HCT116 (cell line): Measurements from ENCODE around the gene MCTP2. TPM values are rescaled to one million over a fixed set of nuclear protein-coding genes. Genes with fewer than 3 reads are reported as not detected.

Experiments used
- ATAC-seq: fragments of 200-7000 bp; cut with Tn5 transposase; 2 replicates; pipeline ENCODE4 v1.9.1; 2020; ENCODE audit warnings: mild to moderate bottlenecking, moderate library complexity
- BruUV-seq: library from RNA; stranded (reverse); fragments of 400-500 nt; replicated peaks from 2 replicates; lab custom pipeline; 2021; lab: Mats Ljungman, UMichigan
- CTCF ChIA-PET: fragments of 300-600 bp; sonication (Branson Sonifier 250); formaldehyde crosslinking; loops from one replicate; lab custom pipeline; 2021; ENCODE audit warnings: antibody characterized with exemption; lab: Charles Lee
- POLR2A ChIA-PET: fragments of 300-600, 350-600 bp; sonication (Branson Sonifier 250); formaldehyde crosslinking; loops from one replicate; lab custom pipeline; 2021; ENCODE audit warnings: antibody characterized with exemption; lab: Charles Lee
- RAD21 ChIA-PET, 2 experiments: fragments of 300-600 bp; sonication (Branson Sonifier 250); formaldehyde crosslinking; loops; one replicate each; lab custom pipeline; 2023; ENCODE audit warnings: low total read pairs in 2 of 2; ENCODE audit not compliant: uncharacterized antibody in 2 of 2, unreplicated experiment in 2 of 2, low non-redundant PET in 1 of 2; lab: Charles Lee
- DNase-seq: peaks from one replicate; pipeline ENCODE4 v3.0.0-alpha.2; 2010; ENCODE audit warnings: low read depth, low spot score
- H2AFZ ChIP-seq: fragments of 200-600 bp; shearing (Covaris generic), sonication (generic); 2 replicates; pipeline ENCODE4 v1.6.1; 2017; ENCODE audit warnings: low read depth, mixed run types, mixed read lengths, antibody characterized with exemption, low read length; ENCODE audit not compliant: poor library complexity, severe bottlenecking
- H3K27ac ChIP-seq: 2 replicates; pipeline ENCODE4 v1.5.1; 2012; ENCODE audit warnings: low read depth, low read length
- H3K27me3 ChIP-seq: fragments of 200-600 bp; sonication (generic); 2 replicates; pipeline ENCODE4 v1.6.1; 2016; ENCODE audit warnings: mixed run types, low read length, mixed read lengths; ENCODE audit not compliant: insufficient read depth
- H3K36me3 ChIP-seq, 2 experiments: fragments of 200-500 bp in 1 of 2; fragments of 200-600 bp in 1 of 2; sonication (Bioruptor generic) in 1 of 2; sonication (generic) in 1 of 2; 2 replicates each; pipeline versions ENCODE4 v1.5.1 to v1.6.1; 2014 to 2016; ENCODE audit warnings: low read length in 2 of 2, inconsistent platforms in 1 of 2, mixed read lengths in 1 of 2, mixed run types in 1 of 2; ENCODE audit not compliant: insufficient read depth in 2 of 2, control insufficient read depth in 1 of 2
- H3K4me1 ChIP-seq, 2 experiments: fragments of 200-600 bp in 1 of 2; sonication (generic) in 1 of 2; 2 replicates each; pipeline versions ENCODE4 v1.5.1 to v1.6.1; 2012 to 2017; ENCODE audit warnings: low read length in 2 of 2, inconsistent platforms in 1 of 2, mild to moderate bottlenecking in 1 of 2, mixed read lengths in 1 of 2, mixed run types in 1 of 2, moderate library complexity in 1 of 2; ENCODE audit not compliant: insufficient read depth in 2 of 2, control insufficient read depth in 1 of 2
- H3K4me2 ChIP-seq: fragments of 200-600 bp; sonication (generic); 2 replicates; pipeline ENCODE4 v1.6.1; 2017; ENCODE audit warnings: mixed run types, low read length, mixed read lengths
- H3K4me3 ChIP-seq, 2 experiments: fragments of 200-600 bp in 1 of 2; sonication (generic) in 1 of 2; replicated peaks in 1 of 2; 2 replicates each; pipeline ENCODE4 v1.5.1; 2011 to 2016; ENCODE audit warnings: low read length in 2 of 2, control low read depth in 1 of 2, low read depth in 1 of 2, mild to moderate bottlenecking in 1 of 2, mixed read lengths in 1 of 2, mixed run types in 1 of 2
- H3K79me2 ChIP-seq: fragments of 200-600 bp; sonication (generic); 2 replicates; pipeline ENCODE4 v1.6.1; 2017; ENCODE audit warnings: mild to moderate bottlenecking, mixed run types, low read length, moderate library complexity, mixed read lengths; ENCODE audit not compliant: insufficient read depth
- H3K9ac ChIP-seq: fragments of 200-600 bp; sonication (generic); 2 replicates; pipeline ENCODE4 v1.6.1; 2016; ENCODE audit warnings: low read length, mixed read lengths
- H3K9me2 ChIP-seq: fragments of 200-600 bp; sonication (generic), shearing (Covaris generic); 2 replicates; pipeline ENCODE4 v1.6.1; 2017; ENCODE audit warnings: mixed run types, mild to moderate bottlenecking, moderate library complexity; ENCODE audit not compliant: insufficient read depth
- H3K9me3 ChIP-seq, 2 experiments: fragments of 200-500 bp in 1 of 2; fragments of 200-600 bp in 1 of 2; sonication (Bioruptor generic) in 1 of 2; sonication (generic) in 1 of 2; 2 replicates each; pipeline ENCODE4 v1.6.1; 2014 to 2017; ENCODE audit warnings: low read length in 2 of 2, mixed read lengths in 2 of 2, inconsistent platforms in 1 of 2, low read depth in 1 of 2, mild to moderate bottlenecking in 1 of 2, mixed run types in 1 of 2, moderate library complexity in 1 of 2; ENCODE audit not compliant: control insufficient read depth in 1 of 2, insufficient read depth in 1 of 2
- H4K20me1 ChIP-seq: fragments of 200-600 bp; sonication (generic), shearing (Covaris generic); 2 replicates; pipeline ENCODE4 v1.6.1; 2017; ENCODE audit warnings: mixed run types, mild to moderate bottlenecking, moderate library complexity; ENCODE audit not compliant: insufficient read depth
- CBX3 ChIP-seq: IDR thresholded peaks from 2 replicates; pipeline ENCODE4 v1.6.1; 2012; ENCODE audit warnings: low read depth
- CEBPB ChIP-seq: IDR thresholded peaks from 2 replicates; pipeline ENCODE4 v1.6.1; 2012; ENCODE audit warnings: low read depth
- EGR1 ChIP-seq: IDR thresholded peaks from 2 replicates; pipeline ENCODE4 v1.6.1; 2012; ENCODE audit warnings: low read depth
- ELF1 ChIP-seq: IDR thresholded peaks from 2 replicates; pipeline ENCODE4 v1.6.1; 2012; ENCODE audit warnings: low read depth, borderline replicate concordance
- EZH2phosphoT487 ChIP-seq: fragments of 200-600 bp; IDR thresholded peaks from 2 replicates; pipeline ENCODE4 v1.6.1; 2018; ENCODE audit warnings: antibody characterized with exemption, borderline replicate concordance
- POLR2A ChIP-seq: IDR thresholded peaks from 2 replicates; pipeline ENCODE4 v1.7.0; 2011; ENCODE audit warnings: borderline replicate concordance; ENCODE audit not compliant: insufficient read depth, insufficient read length; ENCODE audit errors: extremely low read depth
- POLR2AphosphoS5 ChIP-seq: IDR thresholded peaks from 2 replicates; pipeline ENCODE4 v1.6.1; 2011; ENCODE audit warnings: mild to moderate bottlenecking, low read depth, low read length, moderate library complexity
- RAD21 ChIP-seq: IDR thresholded peaks from 2 replicates; pipeline ENCODE4 v1.6.1; 2012; ENCODE audit warnings: low read depth, mild to moderate bottlenecking
- SP1 ChIP-seq: IDR thresholded peaks from 2 replicates; pipeline ENCODE4 v1.6.1; 2012; ENCODE audit warnings: low read depth
- SRF ChIP-seq: IDR thresholded peaks from 2 replicates; pipeline ENCODE4 v1.6.1; 2012; ENCODE audit warnings: low read depth
- TCF7L2 ChIP-seq: IDR thresholded peaks from 2 replicates; pipeline ENCODE4 v1.7.0; 2011; ENCODE audit warnings: borderline replicate concordance, inconsistent platforms; ENCODE audit not compliant: insufficient read depth, insufficient read length; ENCODE audit errors: extremely low read depth
- YY1 ChIP-seq: IDR thresholded peaks from 2 replicates; pipeline ENCODE4 v1.6.1; 2011; ENCODE audit warnings: low read length, low read depth, moderate library complexity, mild to moderate bottlenecking; ENCODE audit not compliant: insufficient replicate concordance; ENCODE audit errors: extremely low read depth
- ZFX ChIP-seq: fragments of 450-650 bp; IDR thresholded peaks from 2 replicates; pipeline ENCODE4 v1.6.1; 2017
- intact Hi-C: fragments of 100-400 bp; cut with micrococcal nuclease; formaldehyde crosslinking; loops from 2 replicates; pipeline ENCODE4 v1.10.0; 2022
- total RNA-seq: library from RNA; stranded (reverse); gene quantifications from one replicate; pipeline ENCODE4 v1.2.1, GENCODE V29; 2021; ENCODE audit not compliant: unreplicated experiment
- TF ChIP-seq, protein P1 (sequence below): IDR thresholded peaks from 2 replicates; pipeline ENCODE4 v1.6.1; 2012
- TF ChIP-seq, protein P2 (sequence below): IDR thresholded peaks from 2 replicates; pipeline ENCODE4 v1.6.1; 2012; ENCODE audit warnings: low read depth
- TF ChIP-seq, protein P3 (sequence below): IDR thresholded peaks from 2 replicates; pipeline ENCODE4 v1.6.1; 2011; ENCODE audit warnings: mild to moderate bottlenecking, low read length, moderate library complexity; ENCODE audit not compliant: insufficient replicate concordance; ENCODE audit errors: extremely low read depth
- TF ChIP-seq, protein P4 (sequence below), 3 experiments: fragments of 200-600 bp in 1 of 3; sonication (generic) in 1 of 3; IDR thresholded peaks in 2 of 3; conservative IDR thresholded peaks in 1 of 3; 2 replicates each; pipeline ENCODE4 v1.5.1; 2012 to 2017; ENCODE audit warnings: low read depth in 2 of 3, low read length in 2 of 3, antibody characterized with exemption in 1 of 3, borderline replicate concordance in 1 of 3, control low read depth in 1 of 3, mild to moderate bottlenecking in 1 of 3, mixed read lengths in 1 of 3, mixed run types in 1 of 3, moderate library complexity in 1 of 3; ENCODE audit not compliant: insufficient read depth in 1 of 3

MCTP2 gene
- total RNA-seq, 1 experiment from 2014 or later: 12.9 TPM

DNA sequence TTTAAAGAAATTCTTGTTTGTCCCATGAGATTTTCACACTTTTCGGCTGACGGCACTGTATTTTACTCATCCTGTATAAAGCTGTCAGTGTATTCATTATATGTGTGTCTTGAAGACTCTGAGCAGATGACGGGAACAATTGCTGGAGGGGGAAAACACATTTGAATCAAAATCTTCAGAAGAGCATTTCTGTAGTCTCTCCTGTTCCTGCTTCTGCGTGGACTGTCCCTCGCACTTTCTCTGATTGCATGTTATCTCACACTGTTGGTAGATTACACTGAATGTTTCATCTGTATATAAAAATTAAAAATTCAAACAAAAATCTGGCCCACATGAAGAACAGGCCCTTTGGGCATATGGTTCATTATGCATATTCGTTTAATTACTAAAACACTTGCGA lies 184.9 kb downstream of the MCTP2 start:
- BruUV-seq: no TSS peak
- Histone ChIP-seq H3K9me3 (no peaks in the 10 kb centered on the region), H3K36me3 (no peaks in the 10 kb centered on the region), H3K27me3 (no peaks in the 10 kb centered on the region), H3K27ac (no peak overlapping the region), H3K9ac (no peak overlapping the region), H3K4me3 (no peak overlapping the region), H2AFZ (no peak overlapping the region), H4K20me1 (0 out of 2 replicates have a peak, but pooled peaks cover 5% of the 10 kb centered on the region), H3K4me1 (no peaks in the 10 kb centered on the region), H3K9me2 (no peaks in the 10 kb centered on the region), H3K79me2 (no peaks in the 10 kb centered on the region), H3K4me2 (no peak overlapping the region)
- TF ChIP-seq TCF7L2 (no peak), EGR1 (no peak), CEBPB (no peak), YY1 (no peak), ELF1 (no peak), CBX3 (no peak), EZH2phosphoT487 (no peak), POLR2AphosphoS5 (no peak), SP1 (no peak), POLR2A (no peak), ZFX (no peak), SRF (no peak), RAD21 (no peak)
- TF ChIP-seq, protein P1, sequence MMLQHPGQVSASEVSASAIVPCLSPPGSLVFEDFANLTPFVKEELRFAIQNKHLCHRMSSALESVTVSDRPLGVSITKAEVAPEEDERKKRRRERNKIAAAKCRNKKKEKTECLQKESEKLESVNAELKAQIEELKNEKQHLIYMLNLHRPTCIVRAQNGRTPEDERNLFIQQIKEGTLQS: no peak
- TF ChIP-seq, protein P2, sequence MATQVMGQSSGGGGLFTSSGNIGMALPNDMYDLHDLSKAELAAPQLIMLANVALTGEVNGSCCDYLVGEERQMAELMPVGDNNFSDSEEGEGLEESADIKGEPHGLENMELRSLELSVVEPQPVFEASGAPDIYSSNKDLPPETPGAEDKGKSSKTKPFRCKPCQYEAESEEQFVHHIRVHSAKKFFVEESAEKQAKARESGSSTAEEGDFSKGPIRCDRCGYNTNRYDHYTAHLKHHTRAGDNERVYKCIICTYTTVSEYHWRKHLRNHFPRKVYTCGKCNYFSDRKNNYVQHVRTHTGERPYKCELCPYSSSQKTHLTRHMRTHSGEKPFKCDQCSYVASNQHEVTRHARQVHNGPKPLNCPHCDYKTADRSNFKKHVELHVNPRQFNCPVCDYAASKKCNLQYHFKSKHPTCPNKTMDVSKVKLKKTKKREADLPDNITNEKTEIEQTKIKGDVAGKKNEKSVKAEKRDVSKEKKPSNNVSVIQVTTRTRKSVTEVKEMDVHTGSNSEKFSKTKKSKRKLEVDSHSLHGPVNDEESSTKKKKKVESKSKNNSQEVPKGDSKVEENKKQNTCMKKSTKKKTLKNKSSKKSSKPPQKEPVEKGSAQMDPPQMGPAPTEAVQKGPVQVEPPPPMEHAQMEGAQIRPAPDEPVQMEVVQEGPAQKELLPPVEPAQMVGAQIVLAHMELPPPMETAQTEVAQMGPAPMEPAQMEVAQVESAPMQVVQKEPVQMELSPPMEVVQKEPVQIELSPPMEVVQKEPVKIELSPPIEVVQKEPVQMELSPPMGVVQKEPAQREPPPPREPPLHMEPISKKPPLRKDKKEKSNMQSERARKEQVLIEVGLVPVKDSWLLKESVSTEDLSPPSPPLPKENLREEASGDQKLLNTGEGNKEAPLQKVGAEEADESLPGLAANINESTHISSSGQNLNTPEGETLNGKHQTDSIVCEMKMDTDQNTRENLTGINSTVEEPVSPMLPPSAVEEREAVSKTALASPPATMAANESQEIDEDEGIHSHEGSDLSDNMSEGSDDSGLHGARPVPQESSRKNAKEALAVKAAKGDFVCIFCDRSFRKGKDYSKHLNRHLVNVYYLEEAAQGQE: no peak
- TF ChIP-seq, protein P3, sequence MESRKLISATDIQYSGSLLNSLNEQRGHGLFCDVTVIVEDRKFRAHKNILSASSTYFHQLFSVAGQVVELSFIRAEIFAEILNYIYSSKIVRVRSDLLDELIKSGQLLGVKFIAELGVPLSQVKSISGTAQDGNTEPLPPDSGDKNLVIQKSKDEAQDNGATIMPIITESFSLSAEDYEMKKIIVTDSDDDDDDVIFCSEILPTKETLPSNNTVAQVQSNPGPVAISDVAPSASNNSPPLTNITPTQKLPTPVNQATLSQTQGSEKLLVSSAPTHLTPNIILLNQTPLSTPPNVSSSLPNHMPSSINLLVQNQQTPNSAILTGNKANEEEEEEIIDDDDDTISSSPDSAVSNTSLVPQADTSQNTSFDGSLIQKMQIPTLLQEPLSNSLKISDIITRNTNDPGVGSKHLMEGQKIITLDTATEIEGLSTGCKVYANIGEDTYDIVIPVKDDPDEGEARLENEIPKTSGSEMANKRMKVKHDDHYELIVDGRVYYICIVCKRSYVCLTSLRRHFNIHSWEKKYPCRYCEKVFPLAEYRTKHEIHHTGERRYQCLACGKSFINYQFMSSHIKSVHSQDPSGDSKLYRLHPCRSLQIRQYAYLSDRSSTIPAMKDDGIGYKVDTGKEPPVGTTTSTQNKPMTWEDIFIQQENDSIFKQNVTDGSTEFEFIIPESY: no peak
- TF ChIP-seq, protein P4, sequence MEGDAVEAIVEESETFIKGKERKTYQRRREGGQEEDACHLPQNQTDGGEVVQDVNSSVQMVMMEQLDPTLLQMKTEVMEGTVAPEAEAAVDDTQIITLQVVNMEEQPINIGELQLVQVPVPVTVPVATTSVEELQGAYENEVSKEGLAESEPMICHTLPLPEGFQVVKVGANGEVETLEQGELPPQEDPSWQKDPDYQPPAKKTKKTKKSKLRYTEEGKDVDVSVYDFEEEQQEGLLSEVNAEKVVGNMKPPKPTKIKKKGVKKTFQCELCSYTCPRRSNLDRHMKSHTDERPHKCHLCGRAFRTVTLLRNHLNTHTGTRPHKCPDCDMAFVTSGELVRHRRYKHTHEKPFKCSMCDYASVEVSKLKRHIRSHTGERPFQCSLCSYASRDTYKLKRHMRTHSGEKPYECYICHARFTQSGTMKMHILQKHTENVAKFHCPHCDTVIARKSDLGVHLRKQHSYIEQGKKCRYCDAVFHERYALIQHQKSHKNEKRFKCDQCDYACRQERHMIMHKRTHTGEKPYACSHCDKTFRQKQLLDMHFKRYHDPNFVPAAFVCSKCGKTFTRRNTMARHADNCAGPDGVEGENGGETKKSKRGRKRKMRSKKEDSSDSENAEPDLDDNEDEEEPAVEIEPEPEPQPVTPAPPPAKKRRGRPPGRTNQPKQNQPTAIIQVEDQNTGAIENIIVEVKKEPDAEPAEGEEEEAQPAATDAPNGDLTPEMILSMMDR (IDR thresholded peaks at IDR 0.05 in 2 of 3, conservative IDR thresholded peaks at IDR 0.05 in 1 of 3; ENCODE audit: borderline replicate concordance in 1 of 3, insufficient read depth in 1 of 3, low read depth in 2 of 3, low read length in 2 of 3): no peak
- POLR2A ChIA-PET: no interaction called here
- CTCF ChIA-PET: no interaction called here
- DNase-seq: no peak
- ATAC-seq: no peak
- intact Hi-C loops: no loop called here
- RAD21 ChIA-PET: no interaction called here
